Left lung (tissue), 10 donors: ENCODE results near the gene PROM2. TPM values are rescaled to one million over a fixed set of nuclear protein-coding genes. Genes with fewer than 3 reads are reported as not detected.

ENCODE experiments used
- ATAC-seq: fragments of 200-7000 bp; cut with Tn5 transposase; one replicate; pipeline ENCODE4 v1.9.1; 2020; ENCODE audit warnings: moderate library complexity
- DNase-seq, 4 donors: peaks; one replicate each; pipeline ENCODE4 v3.0.0-alpha.2; 2013 to 2020
- H3K27ac ChIP-seq, 2 donors: fragments of 200-600 bp; sonication (generic) in 1 of 2; one replicate each; pipeline versions ENCODE4 v1.5.0 to v1.8.0; 2020 to 2021
- H3K27me3 ChIP-seq, 2 donors: fragments of 200-600 bp; sonication (generic) in 1 of 2; one replicate each; pipeline versions ENCODE4 v1.5.0 to v1.8.0; 2020 to 2021
- H3K36me3 ChIP-seq, 2 donors: fragments of 200-600 bp; sonication (generic) in 1 of 2; one replicate each; pipeline versions ENCODE4 v1.5.0 to v1.8.0; 2020 to 2021
- H3K4me1 ChIP-seq, 2 donors: fragments of 200-600 bp; one replicate each; pipeline ENCODE4 v1.8.0; 2021
- H3K4me3 ChIP-seq, 2 donors: fragments of 200-600 bp; sonication (generic) in 1 of 2; one replicate each; pipeline versions ENCODE4 v1.5.0 to v1.8.0; 2020 to 2021; ENCODE audit warnings: mild to moderate bottlenecking in 1 of 2
- H3K9me3 ChIP-seq, 2 donors: fragments of 200-600 bp; sonication (generic) in 1 of 2; one replicate each; pipeline versions ENCODE4 v1.5.0 to v1.8.0; 2020 to 2021
- intact Hi-C, 2 donors: fragments of 100-400 bp; cut with DNase I; formaldehyde crosslinking; loops; one replicate each; pipeline versions ENCODE4 v1.11.2 to v1.14.2; 2022
- polyA plus RNA-seq, 6 donors: library from polyadenylated mRNA; unstranded; fragments of 120-200 nt; gene quantifications; one replicate each; pipeline ENCODE4 v1.2.1, GENCODE V29; 2013; ENCODE audit not compliant: insufficient read length in 6 of 6
- total RNA-seq, 2 donors: library from RNA; stranded (reverse); fragmentation: NEBNext Ultra II Directional; extraction: Animal tissue kit (Norgen Biotek cat#: 25700); gene quantifications; one replicate each; pipeline ENCODE4 v1.2.1, GENCODE V29; 2021
- TF ChIP-seq, protein P1 (sequence below), 2 donors: fragments of 200-600 bp; sonication (generic) in 1 of 2; IDR thresholded peaks; one replicate each; pipeline versions ENCODE4 v1.5.0 to v1.8.0; 2021; ENCODE audit warnings: antibody characterized with exemption in 2 of 2
- donor health status: DM: no; HTN: yes; CAD: no.
- donor health status: DM: no; HTN: no; CAD: no.

PROM2 gene
- total and polyA plus RNA-seq, 8 donors = 5.6 to 16.4 (median 15.3) TPM

DNA sequence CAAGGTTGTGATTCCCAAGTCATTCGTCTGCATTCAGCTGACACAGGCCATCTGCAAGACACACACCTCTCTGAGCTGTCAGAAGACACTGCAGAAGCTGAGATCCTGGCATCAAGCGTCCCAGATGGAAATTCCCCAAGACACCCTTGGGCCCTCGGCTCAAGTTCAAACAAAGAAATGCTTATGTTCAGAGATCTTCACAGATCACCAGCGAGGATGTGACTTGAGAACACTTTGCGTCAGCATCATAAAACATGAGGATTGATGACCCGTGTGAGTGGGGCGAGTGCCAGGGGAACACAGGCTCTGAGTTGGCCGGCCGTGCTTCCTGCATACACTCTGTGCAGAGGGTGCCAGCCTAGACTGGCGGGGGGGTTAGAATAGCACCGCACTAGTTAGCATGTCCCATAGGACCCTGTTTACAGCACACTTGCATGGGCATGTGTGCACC lies 59.7 kb downstream of the PROM2 start:
- H3K36me3 ChIP-seq = no peaks in the 10 kb centered on the region
- intact Hi-C loops = no loop called here
- H3K27ac ChIP-seq = no peak overlapping the region
- no peaks in the 10 kb centered on the region for H3K4me1 ChIP-seq
- DNase-seq = peak in 1 of 4 donors; percentile 52
- TF ChIP-seq, protein P1, sequence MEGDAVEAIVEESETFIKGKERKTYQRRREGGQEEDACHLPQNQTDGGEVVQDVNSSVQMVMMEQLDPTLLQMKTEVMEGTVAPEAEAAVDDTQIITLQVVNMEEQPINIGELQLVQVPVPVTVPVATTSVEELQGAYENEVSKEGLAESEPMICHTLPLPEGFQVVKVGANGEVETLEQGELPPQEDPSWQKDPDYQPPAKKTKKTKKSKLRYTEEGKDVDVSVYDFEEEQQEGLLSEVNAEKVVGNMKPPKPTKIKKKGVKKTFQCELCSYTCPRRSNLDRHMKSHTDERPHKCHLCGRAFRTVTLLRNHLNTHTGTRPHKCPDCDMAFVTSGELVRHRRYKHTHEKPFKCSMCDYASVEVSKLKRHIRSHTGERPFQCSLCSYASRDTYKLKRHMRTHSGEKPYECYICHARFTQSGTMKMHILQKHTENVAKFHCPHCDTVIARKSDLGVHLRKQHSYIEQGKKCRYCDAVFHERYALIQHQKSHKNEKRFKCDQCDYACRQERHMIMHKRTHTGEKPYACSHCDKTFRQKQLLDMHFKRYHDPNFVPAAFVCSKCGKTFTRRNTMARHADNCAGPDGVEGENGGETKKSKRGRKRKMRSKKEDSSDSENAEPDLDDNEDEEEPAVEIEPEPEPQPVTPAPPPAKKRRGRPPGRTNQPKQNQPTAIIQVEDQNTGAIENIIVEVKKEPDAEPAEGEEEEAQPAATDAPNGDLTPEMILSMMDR (IDR thresholded peaks at IDR 0.05) = no peak
- no peak overlapping the region for H3K4me3 ChIP-seq
- peaks cover 0 to 6% of the 10 kb centered on the region in 2 donors for H3K27me3 ChIP-seq
- no peak for ATAC-seq
- no peaks in the 10 kb centered on the region for H3K9me3 ChIP-seq

DNA sequence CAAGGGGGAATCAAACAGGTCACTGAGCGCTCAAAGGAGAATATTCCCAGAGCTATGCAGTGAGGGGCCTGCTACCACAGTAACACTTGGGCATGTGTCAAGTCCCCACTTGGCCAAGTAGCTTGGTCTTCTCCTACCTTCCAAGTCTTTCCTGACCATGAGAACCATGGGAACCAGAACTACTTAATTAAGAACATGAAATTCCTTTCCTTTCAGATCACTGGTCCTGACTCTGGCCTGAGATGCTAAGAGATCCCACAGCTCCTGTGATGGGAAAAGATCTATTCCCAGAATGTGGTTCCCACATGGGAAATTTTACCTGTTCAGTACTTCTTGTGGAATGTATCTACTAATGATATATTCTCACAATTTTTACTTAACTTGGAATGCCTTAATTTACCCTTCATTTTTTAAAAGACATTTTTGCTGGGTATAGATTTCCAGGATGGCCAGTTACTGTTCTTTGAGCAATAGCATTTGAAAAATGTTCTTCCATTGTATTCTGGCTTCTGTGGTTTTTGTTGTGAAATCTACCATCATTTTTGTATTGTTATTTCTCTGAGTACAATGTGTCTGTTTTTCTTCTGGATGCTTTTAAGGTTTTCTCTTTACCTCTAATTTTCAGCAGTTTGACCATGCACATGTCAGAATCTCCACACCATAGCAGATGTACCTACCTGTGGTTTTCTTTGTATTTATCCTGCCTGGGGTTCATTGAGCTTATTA lies 60.8 kb downstream of the PROM2 start:
- H3K9me3 ChIP-seq = no peaks in the 10 kb centered on the region
- no peaks in the 10 kb centered on the region for H3K4me1 ChIP-seq
- H3K4me3 ChIP-seq = no peak overlapping the region
- DNase-seq = no peak
- no peak overlapping the region for H3K27ac ChIP-seq
- intact Hi-C loops = no loop called here
- peaks cover 0 to 8% of the 10 kb centered on the region in 2 donors for H3K27me3 ChIP-seq
- no peaks in the 10 kb centered on the region for H3K36me3 ChIP-seq
- TF ChIP-seq, protein P1 (IDR thresholded peaks at IDR 0.05) = no peak
- ATAC-seq = no peak

DNA sequence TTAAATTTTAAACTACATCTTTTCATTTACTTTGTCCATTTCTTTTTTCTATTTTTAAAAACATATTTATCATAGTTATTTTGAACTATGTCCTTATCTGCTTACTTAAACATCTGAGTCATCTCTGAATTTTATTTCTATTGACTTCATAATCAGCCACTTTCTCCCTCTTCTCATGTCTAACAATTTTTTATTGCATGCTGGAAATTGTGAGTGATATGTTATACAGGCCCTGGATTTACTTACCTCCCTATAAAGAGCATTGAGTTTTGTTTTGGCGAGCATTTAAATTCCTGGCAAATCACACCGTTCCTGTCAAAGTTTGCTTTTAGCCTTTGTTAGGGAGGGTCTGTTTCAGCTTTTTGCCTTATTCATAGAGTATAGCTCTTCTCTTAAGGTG lies 62.2 kb downstream of the PROM2 start:
- intact Hi-C loops = no loop called here
- Histone ChIP-seq H3K4me1 (no peaks in the 10 kb centered on the region), H3K36me3 (no peaks in the 10 kb centered on the region), H3K9me3 (no peaks in the 10 kb centered on the region), H3K27me3 (peaks cover 0 to 18% of the 10 kb centered on the region in 2 donors), H3K27ac (no peak overlapping the region), H3K4me3 (no peak overlapping the region)
- TF ChIP-seq, protein P1 (IDR thresholded peaks at IDR 0.05) = no peak
- DNase-seq (no peak), ATAC-seq (no peak)

DNA sequence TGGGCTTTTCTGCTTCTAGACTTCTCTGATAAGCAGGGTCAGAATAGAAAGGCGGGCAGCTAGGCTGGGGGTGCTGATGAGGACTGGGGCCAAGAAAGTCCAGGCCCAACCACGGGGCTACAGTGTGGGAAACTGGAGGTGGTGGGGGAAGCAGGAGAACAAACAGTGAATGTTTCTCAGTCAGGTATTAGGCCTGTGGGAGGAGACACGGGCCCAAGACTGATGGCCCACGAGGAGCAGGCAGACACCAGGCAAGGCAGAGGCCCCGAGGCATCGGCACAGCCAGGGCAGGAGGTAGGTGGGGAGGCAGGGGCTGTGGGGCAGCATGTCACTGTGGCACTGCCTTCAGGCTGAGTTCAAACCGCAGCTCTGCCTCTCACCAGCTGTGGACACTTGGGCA lies 63.6 kb downstream of the PROM2 start:
- Histone ChIP-seq H3K27ac (no peak overlapping the region), H3K4me1 (no peaks in the 10 kb centered on the region), H3K27me3 (peaks cover 0 to 26% of the 10 kb centered on the region in 2 donors), H3K9me3 (no peaks in the 10 kb centered on the region), H3K36me3 (no peaks in the 10 kb centered on the region), H3K4me3 (no peak overlapping the region)
- peak in 1 of 4 donors; percentile 24 for DNase-seq
- intact Hi-C loops = no loop called here
- ATAC-seq = no peak
- TF ChIP-seq, protein P1 (IDR thresholded peaks at IDR 0.05) = no peak

Other genes with a start within 250 kb of the PROM2 start
- 10 to 100 TPM in 1 of 2 donors, 1 to 10 TPM in 1; 1.8 to 13.6 TPM for gene MAL, start 248.7 kb upstream of the PROM2 start, total RNA-seq
- 1 to 10 TPM in 5 of 6 donors, under 1 TPM in 1; 0.76 to 3.7 (median 1.7) TPM for gene MAL, start 248.7 kb upstream of the PROM2 start, polyA plus RNA-seq
- gene MRPS5, start 152.6 kb upstream of the PROM2 start, total RNA-seq = 10 to 100 TPM; 46.7 to 50.5 TPM
- gene MRPS5, start 152.6 kb upstream of the PROM2 start, polyA plus RNA-seq = 100 to 1,000 TPM in 1 of 6 donors, 10 to 100 TPM in 5; 72.7 to 101 (median 87.6) TPM
- 10 to 100 TPM; 12.9 to 15.6 TPM for gene ZNF514, start 114.6 kb upstream of the PROM2 start, total RNA-seq
- gene ZNF514, start 114.6 kb upstream of the PROM2 start, polyA plus RNA-seq = 10 to 100 TPM; 27.9 to 50.5 (median 45.5) TPM
- gene ZNF2, start 108.6 kb upstream of the PROM2 start, total RNA-seq = 1 to 10 TPM; 4.1 to 4.9 TPM
- gene ZNF2, start 108.6 kb upstream of the PROM2 start, polyA plus RNA-seq = 1 to 10 TPM; 7.9 to 9.1 (median 8.5) TPM
- 1 to 10 TPM; 4.3 to 5.0 TPM for gene ZNF892, start 66.9 kb upstream of the PROM2 start, total RNA-seq
- gene ZNF892, start 66.9 kb upstream of the PROM2 start, polyA plus RNA-seq = 1 to 10 TPM; 4.6 to 5.6 (median 5.1) TPM
- gene KCNIP3, start 22.9 kb downstream of the PROM2 start, total RNA-seq = 1 to 10 TPM; 3.2 to 4.5 TPM
- gene KCNIP3, start 22.9 kb downstream of the PROM2 start, polyA plus RNA-seq = 10 to 100 TPM in 2 of 6 donors, 1 to 10 TPM in 4; 6.0 to 12.6 (median 8.5) TPM
- gene FAHD2A, start 128.3 kb downstream of the PROM2 start, total RNA-seq = 10 to 100 TPM; 23.6 to 26.8 TPM
- 10 to 100 TPM; 32.4 to 42.3 (median 39.2) TPM for gene FAHD2A, start 128.3 kb downstream of the PROM2 start, polyA plus RNA-seq
- not detected for gene TRIM43B, start 210.3 kb downstream of the PROM2 start, total RNA-seq
- not detected for gene TRIM43B, start 210.3 kb downstream of the PROM2 start, polyA plus RNA-seq